ENCODE data around the gene ASIC4. TPM values are rescaled to one million over a fixed set of nuclear protein-coding genes. Genes with fewer than 3 reads are reported as not detected.
A peak's percentile ranks its signal among the peaks of the same experiment; 100 is the strongest.

The ASIC4 gene
- total and polyA plus RNA-seq, 7 experiments from 2014 or later = 0.12 to 0.49 (median 0.17) TPM; not detected in 3

- Histone ChIP-seq H3K27ac (ENCODE audit: low read depth, low read length) (no peak within 1 kb of the TSS), H3K9me3 (ENCODE audit: control insufficient read depth in 2 of 3, low read length in 3 of 3) (no peaks in the 10 kb centered on the region), H3K4me3 (ENCODE audit: low read length) (no peak within 1 kb of the TSS), H3K4me1 (ENCODE audit: control insufficient read depth in 2 of 2, insufficient read depth in 2 of 2, low read length in 2 of 2) (no peaks in the 10 kb centered on the region), H3K27me3 (ENCODE audit: control insufficient read depth in 2 of 2, insufficient read depth in 2 of 2, low read length in 2 of 2) (peaks cover 0 to 10% of the 10 kb centered on the region in 2 donors), H3K36me3 (ENCODE audit: control insufficient read depth in 2 of 3, insufficient read depth in 3 of 3, low read length in 3 of 3) (no peaks in the 10 kb centered on the region)
- ATAC-seq (peak; percentile 19), DNase-seq (no peak)
- Mint-ChIP-seq H3K27me3 (peaks cover 25 to 62% (median 42%) of the 10 kb centered on the region in 5 donors), H3K4me1 (peaks cover 0 to 5% (median 0%) of the 10 kb centered on the region in 7 donors), H3K27ac (no peak within 1 kb of the TSS), H3K4me3 (peak within 1 kb of the TSS in 8 of 10 donors; percentile 6 to 78 (median 24)), H3K9me3 (no peaks in the 10 kb centered on the region), H3K36me3 (no peaks in the 10 kb centered on the region)
- intact Hi-C loops (cut with micrococcal nuclease) = no loop called here
- POLR2A ChIA-PET = no interaction called here
- CTCF ChIA-PET = no interaction called here
These were observed 58.1 kb downstream of the ASIC4 start, which contains the start of gene INHA for GRCh38 chr2:219572237-219573001. INHA (plus strand) TSS chr2:219572310; CDS start chr2:219572375, 65 bp downstream.

GRCh38 chr2:219573166-219573565 lies 58.9 kb downstream of the ASIC4 start:
- Mint-ChIP-seq H3K4me1 (peaks cover 0 to 5% (median 0%) of the 10 kb centered on the region in 7 donors), H3K27me3 (peaks cover 23 to 55% (median 44%) of the 10 kb centered on the region in 5 donors), H3K9me3 (no peaks in the 10 kb centered on the region), H3K36me3 (no peaks in the 10 kb centered on the region), H3K4me3 (peak overlapping the region in 3 of 10 donors; percentile 1 to 78 (median 6)), H3K27ac (no peak overlapping the region)
- Histone ChIP-seq H3K36me3 (ENCODE audit: control insufficient read depth in 2 of 3, insufficient read depth in 3 of 3, low read length in 3 of 3) (no peaks in the 10 kb centered on the region), H3K27ac (ENCODE audit: low read depth, low read length) (no peak overlapping the region), H3K27me3 (ENCODE audit: control insufficient read depth in 2 of 2, insufficient read depth in 2 of 2, low read length in 2 of 2) (peaks cover 0 to 10% of the 10 kb centered on the region in 2 donors), H3K4me3 (ENCODE audit: low read length) (no peak overlapping the region), H3K9me3 (ENCODE audit: control insufficient read depth in 2 of 3, low read length in 3 of 3) (no peaks in the 10 kb centered on the region), H3K4me1 (ENCODE audit: control insufficient read depth in 2 of 2, insufficient read depth in 2 of 2, low read length in 2 of 2) (no peaks in the 10 kb centered on the region)
- intact Hi-C loops (cut with micrococcal nuclease) = no loop called here
- DNase-seq (no peak), ATAC-seq (no peak)
- POLR2A ChIA-PET = no interaction called here
- CTCF ChIA-PET = no interaction called here

- Mint-ChIP-seq H3K36me3 (no peaks in the 10 kb centered on the region), H3K4me1 (peaks cover 0 to 7% (median 0%) of the 10 kb centered on the region in 7 donors), H3K27ac (no peak overlapping the region), H3K27me3 (peaks cover 21 to 55% (median 37%) of the 10 kb centered on the region in 5 donors), H3K9me3 (no peaks in the 10 kb centered on the region), H3K4me3 (no peak overlapping the region)
- Histone ChIP-seq H3K4me3 (ENCODE audit: low read length) (no peak overlapping the region), H3K4me1 (ENCODE audit: control insufficient read depth in 2 of 2, insufficient read depth in 2 of 2, low read length in 2 of 2) (no peaks in the 10 kb centered on the region), H3K36me3 (ENCODE audit: control insufficient read depth in 2 of 3, insufficient read depth in 3 of 3, low read length in 3 of 3) (no peaks in the 10 kb centered on the region), H3K27me3 (ENCODE audit: control insufficient read depth in 2 of 2, insufficient read depth in 2 of 2, low read length in 2 of 2) (peaks cover 0 to 10% of the 10 kb centered on the region in 2 donors), H3K9me3 (ENCODE audit: control insufficient read depth in 2 of 3, low read length in 3 of 3) (no peaks in the 10 kb centered on the region), H3K27ac (ENCODE audit: low read depth, low read length) (no peak overlapping the region)
- intact Hi-C loops (cut with micrococcal nuclease) = no loop called here
- no peak for DNase-seq
- ChIA-PET POLR2A (no interaction called here), CTCF (interaction anchor here (0.7 kb wide), 1 partner anchor 22 kb away, joined by 3 read pairs; no protein-coding TSS in a partner anchor)
- ATAC-seq = no peak
These were observed 60.4 kb downstream of the ASIC4 start for GRCh38 chr2:219574484-219575311.

GRCh38 chr2:219575566-219576504 lies 61.6 kb downstream of the ASIC4 start:
- H3K4me3 Mint-ChIP-seq = no peak overlapping the region
- no peaks in the 10 kb centered on the region for H3K4me1 ChIP-seq (ENCODE audit: control insufficient read depth in 2 of 2, insufficient read depth in 2 of 2, low read length in 2 of 2)
- peaks cover 0 to 5% of the 10 kb centered on the region in 2 donors for H3K27me3 ChIP-seq (ENCODE audit: control insufficient read depth in 2 of 2, insufficient read depth in 2 of 2, low read length in 2 of 2)
- intact Hi-C loops (cut with micrococcal nuclease) = no loop called here
- no peak for DNase-seq
- H3K4me1 Mint-ChIP-seq = peaks cover 0 to 7% (median 0%) of the 10 kb centered on the region in 7 donors
- H3K27me3 Mint-ChIP-seq = peaks cover 21 to 53% (median 34%) of the 10 kb centered on the region in 5 donors
- no peaks in the 10 kb centered on the region for H3K9me3 ChIP-seq (ENCODE audit: control insufficient read depth in 2 of 3, low read length in 3 of 3)
- no peaks in the 10 kb centered on the region for H3K36me3 Mint-ChIP-seq
- no peak overlapping the region for H3K4me3 ChIP-seq (ENCODE audit: low read length)
- CTCF ChIA-PET = no interaction called here
- H3K27ac Mint-ChIP-seq = no peak overlapping the region
- H3K9me3 Mint-ChIP-seq = no peaks in the 10 kb centered on the region
- no peaks in the 10 kb centered on the region for H3K36me3 ChIP-seq (ENCODE audit: control insufficient read depth in 2 of 3, insufficient read depth in 3 of 3, low read length in 3 of 3)
- POLR2A ChIA-PET = no interaction called here
- H3K27ac ChIP-seq (ENCODE audit: low read depth, low read length) = no peak overlapping the region
- ATAC-seq = no peak

- H3K4me1 Mint-ChIP-seq = peaks cover 0 to 6% (median 0%) of the 10 kb centered on the region in 7 donors
- Histone ChIP-seq H3K27ac (ENCODE audit: low read depth, low read length) (no peak overlapping the region), H3K36me3 (ENCODE audit: control insufficient read depth in 2 of 3, insufficient read depth in 3 of 3, low read length in 3 of 3) (no peaks in the 10 kb centered on the region), H3K27me3 (ENCODE audit: control insufficient read depth in 2 of 2, insufficient read depth in 2 of 2, low read length in 2 of 2) (peaks cover 0 to 1% of the 10 kb centered on the region in 2 donors), H3K9me3 (ENCODE audit: control insufficient read depth in 2 of 3, low read length in 3 of 3) (no peaks in the 10 kb centered on the region), H3K4me1 (ENCODE audit: control insufficient read depth in 2 of 2, insufficient read depth in 2 of 2, low read length in 2 of 2) (no peaks in the 10 kb centered on the region), H3K4me3 (ENCODE audit: low read length) (no peak overlapping the region)
- no peak overlapping the region for H3K4me3 Mint-ChIP-seq
- H3K27me3 Mint-ChIP-seq = peaks cover 18 to 51% (median 31%) of the 10 kb centered on the region in 5 donors
- H3K36me3 Mint-ChIP-seq = no peaks in the 10 kb centered on the region
- H3K27ac Mint-ChIP-seq = no peak overlapping the region
- no peaks in the 10 kb centered on the region for H3K9me3 Mint-ChIP-seq
- ChIA-PET POLR2A (no interaction called here), CTCF (no interaction called here)
- no peak for DNase-seq
- no peak for ATAC-seq
- intact Hi-C loops (cut with micrococcal nuclease) = no loop called here
These were observed 62.5 kb downstream of the ASIC4 start for GRCh38 chr2:219576505-219577388.

All from naive thymus-derived CD4-positive, alpha-beta T cell (primary cell).